ENCODE data around the gene G2E3.
"Not testable (repeated sequence)": the region's sequence is repeated elsewhere in the genome, so short reads cannot be mapped to it uniquely, and the experiment has no call there.

G2E3 gene

GRCh38 chr14:30607156-30607780 is 48.3 kb downstream of the G2E3 start:
- DNase-seq, result peak; percentile 46

DNA sequence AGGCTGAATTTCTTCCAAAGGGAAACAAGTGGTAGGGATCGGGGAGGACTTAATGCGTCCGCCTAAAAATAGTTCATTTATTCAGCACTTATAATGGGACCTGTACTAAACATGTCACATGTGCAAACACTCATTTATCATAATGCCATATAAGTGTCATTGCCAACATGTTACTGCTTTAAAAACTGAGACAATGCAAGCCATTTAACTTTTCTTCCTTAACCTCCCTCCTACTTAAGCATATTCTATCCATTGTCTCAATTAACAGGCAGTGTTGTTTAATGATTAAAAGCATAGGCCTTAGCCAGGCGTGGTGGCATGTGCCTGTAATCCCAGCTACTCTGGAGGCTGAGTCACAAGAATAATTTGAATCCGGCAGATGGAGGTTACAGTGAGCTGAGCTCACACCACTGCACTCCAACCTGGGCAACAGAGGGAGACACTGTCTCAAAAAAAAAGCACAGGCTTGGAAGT is 49.6 kb downstream of the G2E3 start:
- peak; percentile 63 for DNase-seq

DNA sequence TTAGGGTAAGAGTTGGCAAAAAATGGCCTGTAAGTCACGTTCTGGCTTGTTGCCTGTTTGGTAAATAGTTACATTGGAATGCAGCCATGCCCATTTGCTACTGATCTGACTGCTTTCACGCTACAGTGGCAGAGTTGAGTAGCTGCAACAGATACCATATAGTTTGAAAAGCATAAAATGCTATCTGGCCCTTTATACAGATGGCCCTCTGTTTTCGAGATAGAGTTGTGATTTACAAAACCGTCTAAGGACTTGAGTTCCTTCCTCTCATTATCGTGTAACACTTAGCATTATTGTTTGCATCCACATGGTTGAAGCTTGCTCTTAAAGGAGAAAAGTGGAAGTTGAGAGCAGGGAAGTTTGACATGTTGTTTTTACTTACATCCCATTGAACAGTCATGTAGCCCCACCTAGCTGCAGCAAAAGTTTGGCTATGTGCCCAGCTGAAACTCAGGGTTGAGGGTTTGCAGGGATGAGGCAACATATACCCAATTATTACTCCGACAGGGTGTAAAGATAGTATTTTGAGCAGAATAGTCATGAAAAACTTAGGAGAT is 51.9 kb downstream of the G2E3 start:
- peak; percentile 69 for DNase-seq

DNA sequence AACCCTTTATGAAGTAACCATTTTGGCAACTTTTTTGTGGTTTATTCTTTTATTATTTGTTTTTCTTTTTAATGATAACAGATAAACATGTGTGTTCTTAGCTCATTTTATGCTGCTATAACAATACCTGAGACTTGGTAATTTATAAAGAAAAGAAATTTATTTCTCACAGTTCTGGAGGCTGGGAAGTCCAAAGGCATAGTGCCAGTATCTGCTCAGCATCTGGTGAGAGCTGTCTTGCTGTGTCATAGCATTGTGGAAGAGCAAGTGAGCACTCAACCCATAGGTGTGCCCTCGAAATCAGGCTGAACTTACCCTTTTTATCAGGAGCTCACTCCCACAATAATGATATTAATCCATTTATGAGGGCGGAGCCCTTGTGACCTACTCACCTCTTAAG is 55.2 kb downstream of the G2E3 start:
- no peak for DNase-seq

GRCh38 chr14:30620178-30620577 is 61.2 kb downstream of the G2E3 start:
- peak; percentile 78 for DNase-seq

DNA sequence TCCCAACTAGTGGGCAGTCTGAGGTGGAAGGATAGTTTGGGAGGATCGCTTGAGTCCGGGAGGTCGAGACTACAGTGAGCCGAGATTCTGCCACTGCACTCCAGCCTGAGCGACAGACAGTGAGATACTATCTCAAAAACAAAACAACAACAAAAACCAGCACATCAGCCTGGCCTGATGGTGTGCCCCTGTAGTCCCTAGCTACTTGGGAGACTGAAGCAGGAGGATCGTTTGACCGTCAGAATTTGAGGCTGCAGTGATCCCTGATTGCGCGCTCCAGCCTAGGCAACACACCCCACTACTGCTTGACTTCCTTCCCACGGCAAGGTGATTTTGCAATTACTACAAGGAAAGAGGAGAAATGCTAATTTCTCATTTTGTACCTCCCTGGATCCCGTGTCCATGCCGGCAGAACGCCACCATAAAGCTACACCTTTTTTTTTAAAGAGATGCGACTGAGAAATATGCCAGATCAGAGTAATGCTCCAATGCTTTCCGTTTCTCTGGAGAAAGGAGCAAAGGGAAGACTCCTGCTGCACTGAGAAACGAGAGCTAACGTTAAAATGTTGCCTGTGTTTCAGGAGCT is 62.5 kb downstream of the G2E3 start:
- DNase-seq, result peak; percentile 17

DNA sequence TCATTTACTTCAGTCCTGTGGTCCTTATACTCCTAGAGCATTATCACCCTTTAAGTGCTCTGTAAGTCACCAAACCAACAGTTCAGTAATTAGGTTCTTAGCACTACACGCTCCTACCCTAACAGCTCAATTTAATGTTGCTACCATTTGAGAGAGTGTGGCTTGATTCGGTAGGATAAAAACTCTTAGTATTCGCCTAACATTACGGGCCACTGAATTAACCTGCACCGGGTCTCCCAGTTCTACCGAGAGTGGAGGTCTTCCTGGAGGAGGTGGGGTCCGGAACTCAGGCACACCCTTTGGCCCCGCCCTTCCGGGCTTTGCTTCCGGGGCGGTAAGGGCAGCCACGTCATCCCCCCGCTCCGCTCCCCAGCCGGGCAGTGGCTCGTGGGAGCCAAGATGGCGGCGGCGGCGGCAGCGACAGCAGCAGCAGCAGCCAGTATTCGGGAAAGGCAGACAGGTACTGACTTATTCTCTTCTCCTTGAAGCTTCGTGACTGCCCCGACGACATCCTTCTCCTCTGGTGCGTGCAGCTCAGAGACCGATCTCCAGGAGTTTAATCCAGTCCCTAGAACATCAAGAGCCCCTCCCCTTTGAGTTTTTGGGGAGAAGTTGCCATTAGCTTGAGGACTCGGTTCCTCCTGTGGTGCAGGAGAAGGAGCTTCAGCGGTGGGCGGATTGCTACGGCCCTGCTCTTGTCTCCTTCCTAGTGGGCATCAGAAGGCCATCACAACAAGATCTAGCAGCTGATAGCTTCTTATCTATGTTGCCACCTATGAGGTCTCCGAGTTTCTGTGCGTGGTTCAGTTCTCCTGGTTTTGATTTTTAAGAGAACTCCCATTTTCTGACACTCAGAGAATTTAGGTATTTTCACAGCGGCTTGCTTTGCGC is 63.2 kb downstream of the G2E3 start, which contains the start of gene SCFD1:
TSS of gene SCFD1 (plus strand) at position 380 of the 891 bp plus-strand sequence. CDS start at position 400, 20 bp downstream.
- peak; percentile 90 for DNase-seq

DNA sequence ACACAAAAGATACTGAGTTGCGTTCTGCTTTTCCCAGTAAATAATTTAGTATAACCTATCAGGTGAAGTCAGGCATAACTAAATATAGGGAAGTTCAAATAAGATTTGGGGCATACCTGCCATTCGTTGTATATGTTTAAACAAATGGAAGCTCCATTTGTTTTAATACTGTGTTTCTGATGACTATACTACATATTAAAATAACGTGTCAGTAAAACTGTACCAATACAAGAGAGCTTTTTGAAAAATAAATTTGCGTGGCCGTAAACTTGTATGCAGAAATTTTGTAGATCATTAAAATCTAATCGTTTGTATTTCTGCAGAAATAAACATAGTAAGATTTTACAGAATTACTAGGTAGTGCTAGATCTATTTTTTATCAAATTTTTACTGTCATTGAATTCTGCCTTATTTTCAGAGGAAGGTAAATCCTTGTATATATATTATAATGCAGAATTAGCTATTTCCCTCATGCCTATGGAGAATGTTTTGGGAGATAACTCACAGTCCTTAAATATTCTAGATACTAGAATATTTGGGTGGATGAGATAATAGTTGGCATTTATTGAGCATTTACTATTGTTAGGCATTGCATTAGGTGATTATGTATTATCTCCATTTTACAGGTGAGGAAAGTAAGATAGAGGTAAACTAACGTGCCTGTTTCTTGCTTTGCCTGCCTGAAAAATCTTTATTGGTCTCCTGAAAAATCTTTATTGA is 64.6 kb downstream of the G2E3 start:
- no peak for DNase-seq

DNA sequence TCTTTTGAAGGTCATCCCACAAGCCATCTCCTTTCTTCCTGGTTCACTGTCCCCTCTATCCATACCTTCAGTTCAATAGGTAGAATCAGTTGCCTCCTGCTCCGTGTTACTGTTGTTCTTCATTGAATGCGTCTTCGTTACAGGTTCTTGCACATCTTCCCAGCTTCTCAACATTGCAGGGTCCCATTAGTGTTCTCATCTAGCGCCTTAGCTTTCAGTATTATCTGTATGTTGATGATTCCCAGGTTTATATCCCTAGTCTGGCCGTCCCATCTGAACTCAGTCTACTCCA is 65.1 kb downstream of the G2E3 start:
- no peak for DNase-seq

GRCh38 chr14:30625533-30625932 is 66.6 kb downstream of the G2E3 start:
- no peak for DNase-seq

GRCh38 chr14:30629432-30629831 is 70.5 kb downstream of the G2E3 start:
- DNase-seq, result peak; percentile 71

DNA sequence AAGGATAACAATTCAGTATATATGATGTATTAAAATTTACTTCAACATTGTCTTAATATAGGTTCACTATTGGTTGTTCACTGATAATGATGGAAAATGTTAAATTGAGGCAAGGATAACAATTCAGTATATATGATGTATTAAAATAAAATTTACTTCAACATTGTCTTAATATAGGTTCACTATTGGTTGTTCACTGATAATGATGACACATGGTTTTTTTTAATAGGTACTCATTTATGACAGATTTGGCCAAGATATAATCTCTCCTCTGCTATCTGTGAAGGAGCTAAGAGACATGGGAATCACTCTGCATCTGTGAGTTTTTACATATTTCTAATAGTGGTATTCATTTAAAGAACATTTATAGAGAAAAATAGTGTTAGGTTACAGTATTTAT is 71.3 kb downstream of the G2E3 start:
- DNase-seq, result no peak

GRCh38 chr14:30632730-30633129 is 73.8 kb downstream of the G2E3 start:
- no peak for DNase-seq

- DNase-seq, result no peak
Observed at GRCh38 chr14:30638926-30639325, 80.0 kb downstream of the G2E3 start.

- DNase-seq, result no peak
Observed at GRCh38 chr14:30641207-30641606, 82.2 kb downstream of the G2E3 start.

DNA sequence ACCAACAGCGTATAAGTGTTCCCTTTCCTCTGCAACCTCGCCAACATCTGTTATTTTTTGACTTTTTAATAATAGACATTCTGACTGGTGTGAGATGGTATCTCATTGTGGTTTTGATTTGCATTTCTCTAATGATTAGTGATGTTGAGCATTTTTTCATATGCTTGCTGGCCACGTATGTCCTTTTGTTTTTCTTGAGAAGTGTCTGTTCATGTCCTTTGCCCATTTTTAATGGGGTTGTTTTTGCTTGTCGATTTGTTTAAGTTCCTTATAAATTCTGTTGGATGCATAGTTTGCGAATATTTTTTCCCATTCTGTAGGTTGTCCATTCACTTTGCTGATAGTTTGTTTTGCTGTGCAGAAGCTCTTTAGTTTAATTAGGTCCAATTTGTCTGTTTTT is 85.5 kb downstream of the G2E3 start:
- DNase-seq, result not testable (repeated sequence)

DNA sequence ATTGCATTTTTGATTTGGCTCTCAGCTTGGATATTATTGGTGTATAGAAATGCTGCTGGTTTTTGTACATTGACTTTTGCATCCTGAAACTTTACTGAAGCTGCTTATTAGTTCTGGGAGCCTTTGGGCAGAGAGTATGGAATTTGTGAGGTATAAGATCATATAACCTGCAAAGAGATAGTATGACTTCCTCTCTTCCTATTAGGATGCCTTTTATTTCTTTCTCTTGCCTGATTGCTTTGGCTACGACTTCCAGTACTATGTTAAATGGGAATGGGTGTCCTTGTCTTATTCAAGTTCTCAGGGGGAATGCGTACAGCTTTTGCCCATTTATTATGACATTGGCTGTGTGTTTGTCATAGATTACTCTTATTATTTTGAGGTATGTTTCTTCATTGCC is 86.6 kb downstream of the G2E3 start:
- DNase-seq, result no peak

DNA sequence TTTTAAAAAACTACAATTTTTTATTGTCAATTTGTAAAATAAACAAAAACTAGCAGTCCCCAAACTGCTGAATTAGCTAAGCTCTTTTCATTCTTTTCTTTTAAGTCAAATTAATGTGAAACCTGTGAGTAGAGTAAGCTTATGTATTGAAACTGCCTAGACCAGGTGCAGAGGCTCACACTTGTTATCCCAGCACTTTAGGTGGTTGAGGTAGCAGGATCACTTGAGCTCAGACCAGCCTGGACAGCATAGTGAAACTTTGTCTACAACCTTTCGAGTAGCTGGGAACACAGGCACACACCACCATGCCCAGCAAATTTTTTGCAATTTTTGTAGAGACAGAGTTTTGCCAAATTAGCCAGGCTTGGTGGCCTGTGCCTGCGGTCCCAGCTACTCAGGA is 89.5 kb downstream of the G2E3 start:
- DNase-seq, result no peak

DNA sequence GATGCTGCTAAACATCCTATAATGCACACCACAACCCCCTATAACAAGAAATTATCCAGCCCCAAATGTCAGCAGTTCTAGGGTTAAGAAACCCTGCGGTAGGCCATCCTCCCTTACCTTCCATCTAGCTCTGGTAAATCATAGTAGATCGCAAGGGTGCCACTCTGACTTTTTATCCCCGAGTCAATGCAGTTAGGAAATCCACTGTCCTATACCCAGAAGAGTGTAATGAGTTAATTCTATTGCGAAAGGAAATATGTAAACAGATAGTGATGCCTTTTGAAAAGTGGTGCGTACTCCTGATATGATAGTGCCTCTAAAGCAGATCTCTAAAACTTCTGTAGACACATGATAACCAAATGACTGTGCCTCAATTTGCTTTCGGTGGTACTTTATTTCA is 93.0 kb downstream of the G2E3 start:
- DNase-seq, result no peak

DNA sequence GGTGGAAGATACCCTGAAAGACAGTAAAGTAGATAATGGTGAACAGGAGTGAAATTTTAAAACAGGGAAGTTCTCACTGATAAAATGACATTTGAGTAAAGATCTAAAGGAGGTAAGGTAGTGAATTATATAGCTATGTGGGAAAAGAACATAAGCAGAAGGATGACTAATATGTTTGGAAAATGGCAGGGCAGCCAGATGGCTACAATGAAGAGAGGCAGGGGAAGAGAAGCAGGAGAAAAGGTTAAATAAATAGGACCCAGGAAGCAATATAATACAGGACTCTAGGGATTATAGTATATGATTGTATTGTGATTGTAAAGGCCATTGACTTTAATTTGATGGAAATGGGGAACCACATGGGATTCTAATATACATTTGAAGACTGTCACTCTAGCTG is 96.2 kb downstream of the G2E3 start:
- no peak for DNase-seq

GRCh38 chr14:30655658-30656057 is 96.7 kb downstream of the G2E3 start:
- no peak for DNase-seq

DNA sequence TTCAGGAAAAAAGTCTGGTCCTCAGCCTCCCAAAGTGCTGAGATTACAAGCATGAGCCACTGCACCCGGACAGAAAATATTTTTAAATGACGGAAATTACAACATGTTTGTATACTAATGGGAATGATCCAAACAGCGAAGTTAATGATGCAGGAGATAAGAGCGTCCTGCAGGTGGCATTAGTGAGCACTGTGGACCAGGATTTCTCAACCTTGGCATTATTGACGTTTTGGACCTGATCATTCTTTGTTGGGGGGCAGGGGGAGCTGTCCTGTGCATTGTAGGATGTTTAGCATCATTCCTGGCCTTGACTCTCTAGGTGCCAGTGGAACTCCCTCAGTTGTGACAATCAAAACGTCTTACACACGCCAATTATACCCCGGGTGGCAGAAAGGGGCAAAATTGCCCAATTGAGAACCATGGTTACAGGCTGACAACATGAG is 97.3 kb downstream of the G2E3 start:
- DNase-seq, result peak; percentile 22

GRCh38 chr14:30657050-30657449 is 98.1 kb downstream of the G2E3 start:
- no peak for DNase-seq
